GM11168 (cell line): ENCODE data around the gene PLXNB1.
"Not testable (repeated sequence)": the region's sequence is repeated elsewhere in the genome, so short reads cannot be mapped to it uniquely, and the experiment has no call there.

Experiments used
- in situ Hi-C: fragments of 300-500 bp; cut with MboI; formaldehyde crosslinking; loops from one replicate; pipeline ENCODE4 v1.12.0; 2022; ENCODE audit warnings: low sequenced_read_pairs; ENCODE audit not compliant: unreplicated experiment

Gene PLXNB1

DNA sequence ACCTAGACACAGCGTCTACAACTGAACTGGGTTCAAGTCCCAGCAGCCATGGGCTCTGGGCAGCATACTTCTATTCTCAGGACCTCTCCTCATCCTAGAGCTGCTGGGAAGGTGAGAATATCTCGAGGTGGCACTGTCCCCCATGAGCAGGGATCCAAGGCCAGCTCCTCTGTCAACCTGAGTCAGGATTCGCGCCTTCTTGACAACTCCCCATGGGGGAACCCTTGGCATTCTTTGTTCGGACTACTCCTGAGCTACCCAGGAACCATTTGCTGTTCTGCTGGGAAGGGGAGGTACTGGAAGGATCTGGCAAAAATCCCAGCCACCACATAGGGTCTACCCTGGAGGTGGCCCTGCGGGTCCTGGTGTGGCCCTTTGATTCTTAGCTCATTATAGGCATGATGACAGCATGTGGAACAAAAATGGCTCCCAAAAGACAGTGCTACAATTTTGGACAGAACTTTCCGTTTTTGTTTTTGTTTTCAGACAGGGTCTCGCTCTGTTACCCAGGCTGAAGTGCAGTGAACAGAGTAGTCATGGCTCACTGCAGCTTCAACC, 22.3 kb downstream of the PLXNB1 start:
- in situ Hi-C loops = no loop called here

DNA sequence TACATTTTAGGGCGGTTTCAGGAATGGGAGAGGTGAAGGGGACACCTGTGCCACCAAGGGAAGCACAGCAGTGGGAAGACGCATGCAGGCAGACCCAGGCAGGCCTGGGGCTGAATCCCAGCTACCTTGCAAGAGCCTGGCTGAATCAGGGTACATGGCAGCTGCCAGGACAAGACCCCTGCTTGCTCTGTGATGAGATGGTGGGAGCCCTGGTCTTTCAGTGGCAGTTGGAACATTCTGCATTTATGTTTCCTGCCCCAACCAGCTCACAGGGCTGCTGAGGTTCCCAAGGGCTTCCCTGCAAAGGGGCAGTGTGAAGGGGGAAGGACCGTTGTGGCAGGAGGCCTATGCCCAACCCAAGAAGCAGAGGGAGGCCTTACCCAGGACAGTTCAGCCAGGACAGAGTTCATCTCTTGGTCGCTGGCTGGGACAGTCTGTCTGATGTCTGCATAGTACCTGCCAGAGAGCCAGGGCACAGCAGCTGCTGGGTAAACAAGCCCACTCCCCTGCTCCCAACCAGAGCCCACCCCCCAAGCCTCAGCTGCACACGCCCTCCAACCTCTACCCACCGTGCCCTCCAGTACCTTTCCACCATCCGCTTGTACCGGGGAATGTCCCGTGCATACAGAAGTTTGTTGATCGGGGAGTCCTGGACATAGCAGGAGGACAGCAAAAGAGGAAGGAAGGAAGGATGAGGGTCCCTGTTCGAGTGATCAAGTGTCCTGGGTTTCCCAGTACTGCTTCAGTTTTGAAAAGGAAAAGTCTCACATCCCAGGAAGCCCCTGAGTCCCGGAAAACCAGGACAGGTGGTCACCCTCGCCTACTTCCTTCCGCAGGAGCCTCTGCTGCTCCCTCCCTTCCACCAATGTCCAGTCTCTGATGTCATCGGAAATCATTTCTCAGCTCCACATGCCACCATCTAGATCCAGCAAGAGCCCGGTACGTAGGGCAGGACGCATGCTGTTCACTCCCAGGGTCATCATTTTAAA, 23.1 kb downstream of the PLXNB1 start:
- in situ Hi-C loops = no loop called here

DNA sequence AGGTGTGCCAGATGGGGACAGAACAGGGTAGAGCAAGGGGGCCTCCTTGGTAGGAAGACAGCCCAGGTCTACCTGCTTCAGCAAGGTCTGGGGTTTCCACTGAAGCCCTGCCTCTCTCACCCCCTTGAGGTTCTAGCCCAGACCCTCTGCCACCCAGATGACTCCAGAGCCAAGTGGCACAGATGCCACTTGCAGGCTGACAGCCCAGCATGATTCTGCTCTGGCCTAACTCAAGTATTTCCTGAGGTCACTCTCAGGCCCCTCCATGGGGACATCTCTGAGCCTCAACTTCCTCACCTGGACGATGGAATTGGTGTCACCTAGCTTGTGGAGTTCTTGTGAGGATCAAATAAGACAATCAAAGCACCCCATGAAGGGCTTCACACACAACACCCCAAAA, 23.9 kb downstream of the PLXNB1 start:
- in situ Hi-C loops = no loop called here

DNA sequence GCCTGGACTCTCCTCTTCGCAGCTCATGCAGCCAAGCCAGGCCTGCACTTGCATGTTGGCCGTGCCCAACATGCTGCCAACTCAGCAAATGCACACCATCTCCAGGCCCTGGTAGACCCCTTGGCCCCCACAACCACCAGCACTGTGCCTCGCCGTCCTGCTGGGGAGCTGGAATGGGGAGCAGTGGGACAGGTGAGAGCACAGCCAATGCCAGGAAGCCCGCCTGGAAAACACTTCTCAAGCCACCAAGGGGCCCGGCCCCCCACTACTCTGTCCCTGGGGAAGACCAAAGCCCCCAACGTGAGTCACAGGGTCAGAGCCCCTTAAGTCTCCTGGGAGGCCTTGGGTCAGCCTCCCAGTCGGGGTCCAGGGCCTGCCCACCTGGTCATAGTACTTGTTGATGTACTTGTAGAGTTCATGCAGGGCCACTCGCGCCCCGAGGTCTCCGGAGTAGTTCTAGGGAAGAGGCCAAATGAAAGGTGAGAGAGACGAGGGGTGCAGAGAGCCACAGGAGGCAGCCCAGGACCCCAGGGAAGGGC, 24.5 kb downstream of the PLXNB1 start:
- in situ Hi-C loops = no loop called here

DNA sequence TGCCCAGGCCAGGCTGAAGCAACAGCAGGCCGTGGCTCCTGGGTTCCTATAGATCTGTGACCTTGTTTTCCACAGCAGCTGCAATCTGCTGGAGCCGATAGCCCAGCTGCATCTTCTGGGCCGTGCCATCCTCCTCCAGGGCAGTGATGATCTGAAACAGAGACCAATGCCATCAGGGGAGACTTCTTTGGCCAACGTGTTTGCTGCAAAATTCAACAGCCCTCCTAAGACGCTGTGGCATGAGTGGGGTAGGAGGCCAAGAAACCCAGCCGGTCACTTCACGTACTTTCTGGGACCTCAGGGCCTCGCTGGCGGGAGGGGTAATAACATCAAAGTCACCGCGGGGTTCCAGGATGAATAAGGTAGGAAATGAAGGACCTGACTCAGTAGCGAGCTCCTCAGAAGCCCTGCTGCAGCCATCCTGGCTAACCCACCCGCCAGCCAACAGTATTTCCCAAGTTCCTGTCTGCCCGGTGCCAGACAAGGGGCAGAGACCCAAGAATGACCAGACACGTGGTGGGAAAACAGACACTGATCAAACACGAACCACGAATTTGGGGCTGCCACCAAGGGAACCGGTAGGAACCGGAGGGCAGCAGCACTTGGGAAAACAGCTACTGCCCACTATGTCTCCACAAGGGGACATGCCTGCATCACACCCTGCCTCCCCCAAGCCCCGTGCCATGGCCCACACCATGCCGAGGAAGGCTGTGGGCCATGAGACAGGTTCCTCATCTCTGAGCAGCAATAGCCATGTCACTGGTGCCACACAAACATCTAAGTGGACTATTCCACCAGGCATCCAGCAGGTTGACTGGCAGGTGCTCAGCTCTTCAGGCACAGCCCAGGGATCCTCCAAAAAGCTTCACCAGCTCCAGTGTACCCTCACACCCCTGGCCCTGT, 25.2 kb downstream of the PLXNB1 start:
- in situ Hi-C loops = no loop called here

DNA sequence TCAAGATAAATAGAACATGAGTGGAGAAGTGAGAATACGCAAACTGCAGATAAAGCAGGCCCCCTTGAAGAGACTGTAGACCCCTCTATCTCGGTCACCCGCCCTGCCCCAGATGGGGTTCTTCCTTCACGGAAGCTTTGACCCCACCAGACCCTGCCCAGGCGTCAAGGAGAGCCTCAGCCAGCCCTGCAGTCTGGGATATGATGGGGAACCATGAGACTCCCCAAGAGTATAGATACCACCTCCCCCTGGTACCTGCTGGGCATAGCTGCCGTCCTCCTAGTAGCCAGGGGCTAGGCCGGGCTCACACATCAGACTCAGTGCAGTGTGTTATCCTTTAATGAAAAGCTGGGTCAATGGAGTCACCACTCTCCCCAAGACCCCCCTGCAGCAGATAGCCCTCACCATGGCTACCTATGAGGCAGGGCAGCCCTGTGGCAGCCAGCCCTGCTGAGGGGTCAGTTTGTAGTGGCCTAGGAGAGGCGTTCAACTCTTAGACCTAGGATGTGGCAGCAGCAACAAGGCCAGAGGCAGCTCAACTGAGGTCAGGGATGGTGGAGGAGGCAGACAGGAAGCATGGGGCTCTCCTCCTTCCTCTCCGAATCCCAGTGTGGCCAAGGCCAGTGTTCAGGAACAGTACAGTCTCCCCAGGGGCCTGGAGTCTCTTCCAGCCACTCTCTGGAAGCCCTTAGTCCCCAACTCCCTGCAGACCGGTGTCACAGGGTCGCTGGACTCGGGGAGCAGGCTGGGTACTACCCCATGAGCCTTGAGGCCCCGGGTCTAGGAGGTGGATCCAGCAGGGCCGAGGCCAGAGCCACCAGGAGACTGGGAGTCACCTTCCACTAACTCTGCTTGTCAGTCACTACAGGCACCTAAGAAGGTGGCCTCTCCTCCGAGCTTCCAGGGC, 26.1 kb downstream of the PLXNB1 start:
- in situ Hi-C loops = no loop called here

DNA sequence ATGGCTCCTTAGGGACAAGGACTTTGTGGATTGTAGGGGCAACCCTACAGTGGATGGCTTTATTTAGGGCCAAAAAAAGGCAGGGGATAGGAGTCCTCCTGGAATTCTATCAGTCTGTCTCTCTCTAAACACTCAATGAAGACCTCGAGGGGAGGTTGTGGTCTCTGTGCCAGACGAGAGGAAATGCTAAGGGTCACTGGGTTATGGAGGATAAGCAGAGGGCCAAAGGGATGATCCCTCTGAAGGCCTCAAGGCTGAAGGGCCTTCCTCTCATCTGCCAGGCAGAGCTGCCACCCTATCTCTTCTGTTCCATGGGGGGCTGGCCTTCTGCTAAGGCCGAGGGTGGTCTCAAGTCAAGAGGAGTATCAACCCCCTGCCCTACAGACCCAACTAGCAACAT, 27.0 kb downstream of the PLXNB1 start:
- in situ Hi-C loops = no loop called here

DNA sequence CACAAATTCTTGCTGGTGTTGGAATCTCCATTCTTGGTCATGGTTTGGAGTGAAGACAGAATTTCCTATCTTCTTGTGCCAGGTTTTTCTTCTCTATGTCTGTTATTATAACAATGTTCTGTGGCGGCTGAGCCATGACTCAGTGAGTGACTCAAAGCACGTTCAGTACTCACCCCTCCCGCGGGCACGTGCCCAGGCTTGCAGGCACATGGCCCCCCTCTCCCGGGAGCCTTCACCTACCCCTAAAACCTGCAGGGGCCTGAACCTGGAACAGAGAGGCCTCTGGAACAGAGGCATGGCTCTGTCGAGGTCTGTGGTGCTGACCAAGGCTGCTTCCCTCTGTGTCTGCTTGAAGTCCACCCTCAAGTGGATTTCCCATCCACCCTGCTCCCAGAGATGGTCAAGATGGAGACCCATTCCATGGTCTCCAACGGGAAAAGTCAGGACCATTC, 27.6 kb downstream of the PLXNB1 start:
- in situ Hi-C loops = no loop called here

DNA sequence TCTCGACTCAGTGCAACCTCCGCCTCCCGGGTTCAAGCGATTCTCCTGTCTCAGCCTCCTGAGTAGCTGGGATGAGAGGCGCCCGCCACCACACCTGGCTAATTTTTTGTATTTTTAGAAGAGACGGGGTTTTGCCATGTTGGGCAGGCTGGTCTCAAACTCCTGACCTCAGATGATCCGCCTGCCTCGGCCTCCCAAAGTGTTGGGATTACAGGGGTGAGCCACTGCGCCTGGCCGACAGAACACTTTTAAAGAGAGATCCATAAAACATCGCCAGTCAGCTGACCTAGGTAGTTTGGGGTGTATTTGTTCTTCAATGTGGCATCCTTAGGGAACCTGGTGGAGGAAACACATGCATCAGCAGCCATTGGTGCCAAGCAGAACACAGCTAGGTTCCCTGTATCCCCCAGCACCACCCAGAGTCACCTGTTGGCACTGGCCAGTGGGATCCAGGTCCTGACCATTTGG, 28.4 kb downstream of the PLXNB1 start:
- in situ Hi-C loops = not testable (repeated sequence)

DNA sequence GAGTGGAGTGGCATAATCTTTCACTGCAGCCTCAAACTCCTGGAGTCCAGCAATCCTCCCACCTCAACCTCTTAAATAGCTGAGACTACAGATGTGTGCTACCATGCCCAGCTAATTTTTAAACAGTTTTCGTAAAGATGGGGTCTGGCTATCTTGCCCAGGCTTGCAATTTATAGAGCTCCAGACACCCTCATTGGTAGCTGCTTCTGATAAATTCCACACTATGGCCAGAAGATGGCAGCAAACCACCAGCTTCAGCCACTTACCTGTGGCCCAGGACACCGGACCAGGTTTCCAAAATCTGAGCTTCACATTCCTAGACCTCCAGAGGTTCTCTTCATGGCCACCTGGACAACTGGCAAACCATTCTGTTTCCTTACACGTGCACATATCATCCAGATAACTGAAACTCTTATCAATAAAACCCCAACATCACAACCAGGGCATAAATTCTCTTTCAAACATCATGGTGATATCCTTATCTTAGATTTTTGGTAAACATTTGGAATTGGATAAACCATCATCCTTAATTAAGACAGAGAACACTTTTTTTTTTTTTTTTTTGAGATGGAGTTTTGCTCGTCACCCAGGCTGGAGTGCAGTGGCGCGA, 29.0 kb downstream of the PLXNB1 start:
- in situ Hi-C loops = no loop called here

DNA sequence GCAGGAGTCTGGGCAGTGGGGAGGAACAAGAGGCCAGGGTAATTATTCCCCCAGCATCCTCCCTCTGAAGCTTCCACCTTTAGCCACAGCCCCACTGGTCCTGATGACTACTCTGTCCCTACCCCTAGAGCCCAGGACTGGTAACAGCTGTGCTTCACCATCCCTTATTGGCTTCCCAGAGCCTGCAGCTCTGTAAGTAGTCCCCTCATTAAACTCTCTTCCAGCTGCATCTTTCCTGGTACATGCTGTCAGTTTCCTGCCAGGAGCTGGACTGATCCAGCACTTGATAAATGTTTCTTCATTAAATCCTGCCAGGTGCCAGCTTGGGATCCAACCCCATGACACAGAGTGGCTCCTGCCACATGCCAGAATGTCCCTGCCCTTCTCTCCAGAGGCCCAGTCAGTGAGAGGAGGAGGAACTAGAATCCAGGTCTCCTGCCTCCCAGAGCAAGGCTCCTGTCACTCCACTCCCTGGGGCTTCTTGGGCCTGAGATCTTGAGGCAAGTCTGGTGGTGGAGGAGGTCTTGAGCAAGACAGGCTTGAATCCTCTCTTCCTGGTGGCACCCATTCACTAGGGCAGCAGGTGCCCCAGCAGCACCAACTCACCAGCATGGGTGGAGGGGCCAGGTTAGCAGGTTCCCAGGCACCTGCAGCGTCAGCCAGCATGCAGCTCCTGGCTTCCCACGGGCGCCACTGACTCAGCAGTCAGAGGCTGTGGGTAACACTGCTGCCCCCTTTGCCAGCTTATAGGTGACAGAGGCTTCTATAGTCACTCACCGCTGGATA, 30.3 kb downstream of the PLXNB1 start:
- in situ Hi-C loops = no loop called here

DNA sequence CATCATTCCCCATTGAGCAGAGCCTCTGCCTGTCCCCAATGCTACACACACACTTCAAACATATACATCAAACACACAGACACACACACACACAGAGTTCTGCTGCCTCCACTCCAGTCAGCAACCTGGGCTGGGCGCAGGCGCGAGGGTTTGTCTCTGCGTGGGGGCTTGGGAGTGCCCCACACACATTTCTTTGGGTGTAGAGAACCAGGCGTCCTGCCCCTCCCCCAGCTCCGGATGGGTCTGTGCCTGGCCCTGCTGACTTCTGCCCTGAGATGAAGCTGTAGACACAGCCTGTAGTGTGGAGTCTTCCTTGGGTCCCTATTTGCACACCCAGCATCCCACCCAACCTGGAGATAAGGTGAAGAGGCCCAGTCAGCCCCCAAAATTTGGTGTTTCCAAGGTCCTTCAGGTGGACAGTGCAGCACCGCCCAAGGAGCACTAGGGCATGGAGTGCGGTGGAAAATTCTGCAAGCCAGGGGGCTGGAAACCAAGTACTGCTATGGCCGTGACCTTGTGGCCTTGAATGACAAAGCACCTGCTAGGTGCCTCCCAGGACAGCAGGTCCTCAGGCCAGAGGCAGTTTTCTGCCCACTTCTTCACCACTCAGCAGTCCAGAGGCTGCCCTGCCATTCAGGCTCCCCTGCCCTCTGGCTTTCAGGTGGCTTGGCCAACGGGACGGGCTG, 31.0 kb downstream of the PLXNB1 start:
- in situ Hi-C loops = no loop called here

DNA sequence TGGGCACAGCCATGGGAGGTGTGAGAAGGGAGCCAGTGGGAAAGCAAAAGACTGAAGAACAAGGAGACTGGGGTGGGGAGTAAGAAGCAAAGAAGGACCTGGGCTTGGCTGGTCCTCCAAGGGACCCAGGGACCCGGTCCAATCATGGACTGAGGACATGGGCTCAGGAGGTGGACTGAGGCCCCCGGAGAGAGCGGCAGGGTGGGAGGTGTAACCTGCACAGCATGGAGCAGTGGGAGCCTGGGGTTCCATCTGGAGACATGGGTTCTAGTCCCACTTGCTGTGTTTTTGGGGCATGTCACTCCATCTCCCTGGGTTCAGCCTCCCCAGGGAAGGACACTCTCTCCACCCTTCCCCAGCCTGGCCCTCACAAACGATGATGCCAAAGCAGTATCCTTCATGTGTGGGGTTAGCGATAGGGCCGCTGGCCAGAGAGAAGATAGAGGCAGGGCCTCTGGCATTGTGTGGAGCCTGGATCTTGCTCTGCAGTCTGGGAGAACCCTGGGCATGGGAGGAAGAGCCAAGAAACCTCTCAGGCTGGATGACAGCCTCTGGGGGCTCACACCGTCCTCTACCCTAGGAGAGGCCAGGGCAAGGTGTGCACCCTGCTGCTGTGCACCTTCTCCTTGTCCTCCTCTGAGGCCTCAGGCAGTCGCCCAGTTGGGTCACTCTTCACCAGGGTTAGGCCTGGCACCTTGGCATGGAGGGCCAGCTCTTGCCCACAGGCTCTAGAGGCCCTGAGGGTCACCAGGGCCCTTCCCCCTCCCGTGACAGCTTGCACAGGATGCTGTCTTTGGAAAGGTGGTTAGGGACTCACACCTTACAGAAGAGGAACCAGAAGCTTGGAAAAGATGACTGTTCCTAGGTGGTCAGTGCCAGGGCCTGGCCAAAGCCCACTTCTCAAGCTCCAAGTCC, 31.9 kb downstream of the PLXNB1 start:
- in situ Hi-C loops = no loop called here

DNA sequence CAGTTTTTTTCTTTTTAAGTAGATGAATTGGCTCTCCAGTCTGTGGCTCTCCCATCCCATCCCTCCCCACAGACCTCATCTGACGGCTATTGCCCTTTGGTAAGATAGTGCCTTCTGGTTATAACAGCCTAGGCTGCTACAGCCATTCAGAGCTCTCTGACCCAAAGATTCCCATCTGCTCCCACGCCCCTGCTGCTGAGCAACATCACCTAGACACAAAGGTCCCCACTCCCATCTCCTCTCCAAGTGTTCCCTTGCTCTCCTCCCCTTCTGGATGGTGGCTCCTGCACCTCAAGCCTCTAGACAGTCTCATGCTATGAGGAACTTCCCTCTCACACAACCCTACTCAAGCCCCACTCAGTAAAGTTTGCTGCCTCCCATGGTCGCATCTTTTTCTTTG, 34.2 kb downstream of the PLXNB1 start:
- in situ Hi-C loops = no loop called here

DNA sequence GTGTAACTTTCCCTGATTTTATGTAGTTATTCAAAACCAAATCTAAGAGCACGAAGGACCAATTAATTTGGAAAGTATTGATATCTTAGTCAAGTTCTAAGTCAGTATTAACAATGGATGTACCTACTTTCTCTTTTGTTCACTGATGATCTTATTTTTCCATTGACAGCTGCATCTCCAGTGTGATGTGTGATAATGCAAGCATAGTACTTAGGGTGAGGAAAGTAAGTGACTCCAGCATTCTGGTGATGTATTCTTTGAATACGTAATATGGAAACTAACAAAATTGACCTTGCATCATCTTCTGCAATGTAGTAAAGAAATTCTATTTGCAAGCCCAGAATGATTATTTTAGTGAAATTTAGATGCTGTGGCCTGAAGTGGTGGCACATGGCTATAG, 35.5 kb downstream of the PLXNB1 start:
- in situ Hi-C loops = no loop called here

DNA sequence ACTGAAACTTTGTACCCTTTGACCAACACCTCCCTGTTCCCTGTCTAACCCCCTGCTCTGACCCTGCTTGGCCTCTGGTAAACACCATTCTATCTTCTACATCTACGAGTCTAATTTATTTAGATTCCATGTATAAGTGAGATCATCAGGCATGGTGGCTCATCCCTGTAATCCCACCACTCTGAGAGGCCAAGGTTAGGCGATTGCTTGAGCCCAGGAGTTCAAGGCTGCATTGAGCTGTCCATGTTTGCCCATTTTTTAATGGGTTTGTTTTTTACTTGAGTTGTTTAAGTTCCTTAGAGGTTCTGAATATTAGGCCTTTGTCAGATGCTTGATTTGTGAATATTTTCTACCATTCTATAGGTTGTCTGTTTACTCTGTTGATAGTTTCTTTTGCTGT, 40.9 kb downstream of the PLXNB1 start:
- in situ Hi-C loops = no loop called here

DNA sequence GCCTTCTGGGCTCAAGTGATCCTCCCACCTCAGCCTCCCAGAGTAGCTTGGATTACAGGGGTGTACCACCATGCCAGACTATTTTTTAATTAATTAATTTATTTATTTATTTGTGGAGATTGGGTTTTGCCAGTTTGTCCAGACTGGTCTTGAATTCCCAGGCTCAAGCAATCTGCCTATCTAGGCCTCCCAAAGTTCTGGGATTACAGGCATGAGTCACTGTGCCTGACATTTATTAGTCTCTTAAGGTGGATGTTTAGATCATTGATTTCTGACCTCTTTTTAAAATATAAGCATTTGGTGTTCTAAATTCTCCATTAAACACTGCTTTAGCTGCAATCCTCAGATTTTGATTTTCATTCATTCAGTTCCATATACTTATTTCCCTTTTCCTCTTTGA, 42.3 kb downstream of the PLXNB1 start:
- in situ Hi-C loops = no loop called here
